Measurements from ENCODE around the gene C15orf62. TPM values are rescaled to one million over a fixed set of nuclear protein-coding genes. Genes with fewer than 3 reads are reported as not detected.

C15orf62 gene
- total RNA-seq, 3 donors from 2014 or later: 0.48 to 4.7 (median 2.0) TPM

DNA sequence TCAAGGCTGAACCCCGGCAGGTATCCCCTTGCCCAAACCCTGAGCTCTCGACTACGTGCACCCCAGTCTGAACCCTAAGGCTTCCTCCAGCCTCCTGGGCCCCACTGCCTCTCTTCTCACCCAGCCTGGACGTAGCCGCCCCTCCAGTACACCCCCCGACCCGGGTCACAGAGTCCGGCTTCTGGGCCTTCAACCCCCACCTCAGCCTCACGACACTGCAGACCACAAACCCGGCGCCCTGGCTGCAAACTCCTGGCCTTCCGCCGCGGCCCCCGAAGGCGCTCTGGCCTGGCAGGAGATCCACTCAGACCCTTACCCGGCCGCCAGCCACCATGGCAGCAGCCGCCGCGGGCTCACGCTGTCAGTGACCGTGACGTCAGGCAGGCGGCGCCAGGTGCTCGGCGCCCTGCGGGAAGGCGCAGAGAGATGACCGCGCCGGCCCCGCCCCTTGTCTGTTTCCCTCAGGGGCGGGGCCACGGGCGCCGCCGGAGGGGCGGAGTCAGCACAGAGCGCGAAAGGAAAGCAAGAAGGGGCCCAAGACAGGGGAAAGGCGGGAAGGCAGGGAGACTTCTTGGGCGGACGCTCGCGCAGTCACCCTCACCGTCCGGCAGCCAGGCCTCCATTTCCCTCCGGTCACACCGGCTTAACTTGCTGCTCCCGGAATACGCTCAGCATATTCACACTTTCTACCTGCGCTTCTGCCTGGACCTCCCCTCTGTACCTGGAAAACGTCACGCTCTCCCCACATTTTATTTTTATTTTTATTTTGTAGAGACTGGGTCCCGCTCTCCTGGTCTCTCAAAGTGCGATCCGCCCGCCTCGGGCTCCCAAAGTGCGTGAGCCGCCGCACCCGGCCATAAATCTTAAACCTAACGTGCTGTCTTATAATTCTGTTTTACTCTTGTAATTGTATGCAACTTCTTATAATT lies 14.6 kb upstream of the C15orf62 start, which contains the start of gene RMDN3:
TSS of gene RMDN3 (minus strand) at position 372 of the 929 bp plus-strand sequence. CDS start 471 bp downstream, outside the sequence.
- Histone ChIP-seq H3K27ac (peak within 1 kb of the TSS; percentile 92 to 93), H3K9me3 (no peaks in the 10 kb centered on the region), H3K4me1 (no peaks in the 10 kb centered on the region), H3K4me3 (peak within 1 kb of the TSS; percentile 77 to 87 (median 84)), H3K27me3 (no peaks in the 10 kb centered on the region), H3K36me3 (no peaks in the 10 kb centered on the region)
- DNase-seq (ENCODE audit: low spot score in 2 of 2): peak; percentile 90 to 92
- intact Hi-C loops (cut with DNase I; ENCODE audit: low total_unique reads): no loop called here
- no peak for TF ChIP-seq POLR2A (IDR thresholded peaks at IDR 0.05)
- TF ChIP-seq POLR2AphosphoS5 (IDR thresholded peaks at IDR 0.05): peak; percentile 56 to 85 (median 70)
- TF ChIP-seq, protein P1, sequence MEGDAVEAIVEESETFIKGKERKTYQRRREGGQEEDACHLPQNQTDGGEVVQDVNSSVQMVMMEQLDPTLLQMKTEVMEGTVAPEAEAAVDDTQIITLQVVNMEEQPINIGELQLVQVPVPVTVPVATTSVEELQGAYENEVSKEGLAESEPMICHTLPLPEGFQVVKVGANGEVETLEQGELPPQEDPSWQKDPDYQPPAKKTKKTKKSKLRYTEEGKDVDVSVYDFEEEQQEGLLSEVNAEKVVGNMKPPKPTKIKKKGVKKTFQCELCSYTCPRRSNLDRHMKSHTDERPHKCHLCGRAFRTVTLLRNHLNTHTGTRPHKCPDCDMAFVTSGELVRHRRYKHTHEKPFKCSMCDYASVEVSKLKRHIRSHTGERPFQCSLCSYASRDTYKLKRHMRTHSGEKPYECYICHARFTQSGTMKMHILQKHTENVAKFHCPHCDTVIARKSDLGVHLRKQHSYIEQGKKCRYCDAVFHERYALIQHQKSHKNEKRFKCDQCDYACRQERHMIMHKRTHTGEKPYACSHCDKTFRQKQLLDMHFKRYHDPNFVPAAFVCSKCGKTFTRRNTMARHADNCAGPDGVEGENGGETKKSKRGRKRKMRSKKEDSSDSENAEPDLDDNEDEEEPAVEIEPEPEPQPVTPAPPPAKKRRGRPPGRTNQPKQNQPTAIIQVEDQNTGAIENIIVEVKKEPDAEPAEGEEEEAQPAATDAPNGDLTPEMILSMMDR (IDR thresholded peaks at IDR 0.05): peak in 1 of 3 donors; percentile 27

DNA sequence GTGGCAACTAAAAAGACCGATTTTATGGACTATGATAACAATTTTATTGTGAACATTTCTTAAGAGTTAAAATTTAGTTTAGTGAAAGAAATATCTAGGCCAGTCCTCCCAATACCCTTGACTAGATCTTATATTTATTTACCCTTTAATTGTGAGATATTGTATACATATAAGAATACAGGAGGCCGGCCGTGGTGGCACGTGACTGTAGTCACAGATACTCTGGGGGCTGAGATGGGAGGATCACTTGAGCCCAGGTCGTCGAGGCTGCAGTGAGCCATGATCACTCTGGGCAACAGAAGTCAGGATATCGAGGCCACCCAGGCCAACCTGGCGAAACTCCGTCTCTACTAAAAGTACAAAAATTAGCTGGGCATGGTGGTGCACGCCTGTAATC lies 14.0 kb upstream of the C15orf62 start:
- Histone ChIP-seq H3K36me3 (no peaks in the 10 kb centered on the region), H3K4me1 (no peaks in the 10 kb centered on the region), H3K9me3 (no peaks in the 10 kb centered on the region), H3K4me3 (peak overlapping the region; percentile 77 to 87 (median 84)), H3K27me3 (no peaks in the 10 kb centered on the region), H3K27ac (peak overlapping the region; percentile 92 to 93)
- no peak for DNase-seq (ENCODE audit: low spot score in 2 of 2)
- TF ChIP-seq POLR2AphosphoS5 (IDR thresholded peaks at IDR 0.05) (no peak), POLR2A (IDR thresholded peaks at IDR 0.05) (no peak)
- TF ChIP-seq, protein P1 (IDR thresholded peaks at IDR 0.05): no peak
- intact Hi-C loops (cut with DNase I; ENCODE audit: low total_unique reads): no loop called here

DNA sequence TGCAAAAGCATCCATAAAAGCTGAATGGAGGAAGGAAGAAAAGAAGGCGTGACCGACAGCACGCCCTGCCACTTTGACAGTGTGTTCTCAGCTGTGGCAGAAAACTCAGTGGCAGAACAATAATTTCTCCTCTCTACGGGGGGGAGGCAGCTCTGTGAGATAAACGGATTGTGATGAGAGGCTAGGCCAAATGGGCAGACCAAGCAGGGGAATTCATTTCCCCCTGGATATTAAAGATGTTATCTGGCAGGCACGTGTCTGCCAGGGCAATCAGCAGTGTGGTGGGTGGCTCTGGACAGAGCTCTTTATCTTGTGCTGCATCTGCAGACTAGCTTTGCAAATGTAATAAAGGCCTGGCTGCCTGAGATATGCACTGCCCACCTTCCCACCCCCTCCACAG lies 12.8 kb upstream of the C15orf62 start:
- no peaks in the 10 kb centered on the region for H3K9me3 ChIP-seq
- no peaks in the 10 kb centered on the region for H3K4me1 ChIP-seq
- H3K27me3 ChIP-seq: no peaks in the 10 kb centered on the region
- H3K36me3 ChIP-seq: no peaks in the 10 kb centered on the region
- intact Hi-C loops (cut with DNase I; ENCODE audit: low total_unique reads): no loop called here
- H3K27ac ChIP-seq: no peak overlapping the region
- no peak overlapping the region for H3K4me3 ChIP-seq
- DNase-seq (ENCODE audit: low spot score in 2 of 2): no peak
- no peak for TF ChIP-seq POLR2A (IDR thresholded peaks at IDR 0.05)
- TF ChIP-seq, protein P1 (IDR thresholded peaks at IDR 0.05): no peak
- TF ChIP-seq POLR2AphosphoS5 (IDR thresholded peaks at IDR 0.05): no peak

DNA sequence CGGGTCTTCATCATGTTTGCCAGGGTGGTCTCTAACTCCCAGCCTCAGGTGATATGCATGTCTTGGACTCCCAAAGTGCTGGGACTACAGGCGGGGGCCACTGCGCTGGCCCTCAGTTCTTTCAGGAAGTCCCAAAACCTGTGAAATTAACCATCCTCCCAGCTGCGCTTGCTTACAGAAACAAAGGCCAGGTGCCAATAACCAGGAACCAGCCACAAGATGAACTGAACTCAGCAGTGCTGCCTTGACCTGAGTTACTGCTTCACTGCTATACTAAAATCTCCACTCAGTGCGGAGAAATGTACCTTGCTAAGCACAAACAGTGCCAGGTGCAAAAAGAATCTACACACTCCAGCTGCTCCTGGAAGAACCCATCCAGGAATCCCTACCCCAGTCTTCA lies 9.8 kb upstream of the C15orf62 start:
- Histone ChIP-seq H3K4me3 (no peak overlapping the region), H3K36me3 (no peaks in the 10 kb centered on the region), H3K9me3 (no peaks in the 10 kb centered on the region), H3K27me3 (no peaks in the 10 kb centered on the region), H3K4me1 (peaks cover 0 to 7% of the 10 kb centered on the region in 2 donors), H3K27ac (no peak overlapping the region)
- no peak for DNase-seq (ENCODE audit: low spot score in 2 of 2)
- intact Hi-C loops (cut with DNase I; ENCODE audit: low total_unique reads): no loop called here
- TF ChIP-seq POLR2A (IDR thresholded peaks at IDR 0.05): no peak
- TF ChIP-seq POLR2AphosphoS5 (IDR thresholded peaks at IDR 0.05): no peak
- TF ChIP-seq, protein P1 (IDR thresholded peaks at IDR 0.05): no peak

Data from breast epithelium (tissue), 4 donors.